Panc1 (cell line): ENCODE results near the gene PER3.

Experiments used
- CTCF ChIP-seq: fragments of 450-650 bp; IDR thresholded peaks from 2 replicates; pipeline ENCODE4 v1.5.1; 2017; ENCODE audit warnings: mild to moderate bottlenecking
- POLR2AphosphoS5 ChIP-seq: IDR thresholded peaks from 2 replicates; pipeline ENCODE4 v1.6.1; 2012; ENCODE audit warnings: mild to moderate bottlenecking, low read depth, low read length, moderate library complexity

GRCh38 chr1:7744882-7745281, 39.2 kb upstream of the PER3 start:
- no peak for TF ChIP-seq CTCF
- TF ChIP-seq POLR2AphosphoS5: no peak
